Measurements from ENCODE around the gene HELZ.
"Not testable (repeated sequence)": the region's sequence is repeated elsewhere in the genome, so short reads cannot be mapped to it uniquely, and the experiment has no call there.

The HELZ gene

DNA sequence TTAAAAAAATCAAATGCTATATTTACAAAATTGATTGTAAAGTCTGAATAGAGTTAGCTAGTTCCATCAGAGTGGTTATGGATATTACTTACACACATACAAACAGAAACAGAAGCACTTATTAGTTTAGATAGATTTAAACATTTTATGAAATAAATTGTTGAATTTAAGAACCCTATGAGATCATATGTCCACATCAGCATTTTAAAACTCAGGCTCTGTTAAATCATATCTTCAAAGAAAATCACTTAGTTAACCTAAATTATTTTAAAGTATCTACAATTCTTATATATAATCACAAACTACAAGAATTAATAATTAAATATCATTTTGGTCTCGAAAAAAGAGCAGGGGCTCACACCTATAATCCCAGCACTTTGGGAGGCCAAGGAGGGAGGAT, 42.5 kb downstream of the HELZ start:
- Histone ChIP-seq H3K36me3 (ENCODE audit: insufficient read depth, low read length) (peaks cover 50% of the 10 kb centered on the region), H3K4me2 (ENCODE audit: low read length) (no peak overlapping the region), H3K27me3 (ENCODE audit: insufficient read depth, low read length) (no peaks in the 10 kb centered on the region), H3K9me3 (ENCODE audit: low read length) (no peaks in the 10 kb centered on the region), H3K9ac (ENCODE audit: low read length) (no peak overlapping the region), H3K9me2 (ENCODE audit: low read depth, low read length) (no peaks in the 10 kb centered on the region), H3K4me3 (ENCODE audit: low read depth, low read length, poor library complexity, severe bottlenecking) (no peak overlapping the region), H3K4me1 (ENCODE audit: insufficient read depth, low read length, severe bottlenecking) (no peaks in the 10 kb centered on the region), H3K27ac (ENCODE audit: low read depth, low read length, poor library complexity, severe bottlenecking) (no peak overlapping the region), H2AFZ (ENCODE audit: low read length) (no peak overlapping the region), H4K20me1 (ENCODE audit: insufficient read depth, low read length) (no peaks in the 10 kb centered on the region), H3F3A (ENCODE audit: insufficient read depth, low read length) (no peaks in the 10 kb centered on the region), H3K79me2 (ENCODE audit: insufficient read depth, low read length) (no peaks in the 10 kb centered on the region)
- no peak for TF ChIP-seq EZH2 (IDR thresholded peaks at IDR 0.05; ENCODE audit: borderline replicate concordance, low read length)
- TF ChIP-seq, protein P1, sequence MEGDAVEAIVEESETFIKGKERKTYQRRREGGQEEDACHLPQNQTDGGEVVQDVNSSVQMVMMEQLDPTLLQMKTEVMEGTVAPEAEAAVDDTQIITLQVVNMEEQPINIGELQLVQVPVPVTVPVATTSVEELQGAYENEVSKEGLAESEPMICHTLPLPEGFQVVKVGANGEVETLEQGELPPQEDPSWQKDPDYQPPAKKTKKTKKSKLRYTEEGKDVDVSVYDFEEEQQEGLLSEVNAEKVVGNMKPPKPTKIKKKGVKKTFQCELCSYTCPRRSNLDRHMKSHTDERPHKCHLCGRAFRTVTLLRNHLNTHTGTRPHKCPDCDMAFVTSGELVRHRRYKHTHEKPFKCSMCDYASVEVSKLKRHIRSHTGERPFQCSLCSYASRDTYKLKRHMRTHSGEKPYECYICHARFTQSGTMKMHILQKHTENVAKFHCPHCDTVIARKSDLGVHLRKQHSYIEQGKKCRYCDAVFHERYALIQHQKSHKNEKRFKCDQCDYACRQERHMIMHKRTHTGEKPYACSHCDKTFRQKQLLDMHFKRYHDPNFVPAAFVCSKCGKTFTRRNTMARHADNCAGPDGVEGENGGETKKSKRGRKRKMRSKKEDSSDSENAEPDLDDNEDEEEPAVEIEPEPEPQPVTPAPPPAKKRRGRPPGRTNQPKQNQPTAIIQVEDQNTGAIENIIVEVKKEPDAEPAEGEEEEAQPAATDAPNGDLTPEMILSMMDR (IDR thresholded peaks at IDR 0.05; ENCODE audit: low read length): no peak

DNA sequence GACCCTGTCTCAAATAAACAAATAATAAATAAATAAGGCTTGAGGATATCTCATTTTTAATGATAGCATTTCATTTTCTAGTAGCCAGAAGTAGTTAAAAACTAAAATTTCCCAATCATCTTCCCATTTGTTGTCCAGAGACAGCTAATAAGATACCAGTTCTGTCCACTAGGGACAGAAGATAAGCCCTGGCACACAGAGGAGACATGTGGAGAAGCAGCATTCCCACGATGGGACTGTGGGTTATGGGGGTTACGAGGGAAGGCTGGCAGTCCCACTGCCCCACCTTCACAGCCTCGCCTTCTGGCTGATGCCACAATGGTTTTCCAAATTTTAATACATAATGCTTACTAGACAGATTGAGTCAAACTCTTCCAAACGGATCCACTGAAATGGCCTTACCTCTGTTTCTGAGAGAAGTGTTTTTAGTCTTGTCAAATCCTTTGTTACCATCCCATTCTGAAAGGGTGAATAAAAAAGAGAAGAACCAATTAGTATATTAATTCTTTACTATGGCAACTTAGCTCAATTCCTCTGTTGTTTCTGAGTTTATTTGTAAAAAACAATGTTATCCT, 44.2 kb downstream of the HELZ start:
- Histone ChIP-seq H2AFZ (ENCODE audit: low read length) (no peak overlapping the region), H3K9me2 (ENCODE audit: low read depth, low read length) (no peaks in the 10 kb centered on the region), H3K4me3 (ENCODE audit: low read depth, low read length, poor library complexity, severe bottlenecking) (no peak overlapping the region), H3K36me3 (ENCODE audit: insufficient read depth, low read length) (peaks cover 65% of the 10 kb centered on the region), H3K9ac (ENCODE audit: low read length) (no peak overlapping the region), H3K9me3 (ENCODE audit: low read length) (no peaks in the 10 kb centered on the region), H3K27me3 (ENCODE audit: insufficient read depth, low read length) (no peaks in the 10 kb centered on the region), H3K4me1 (ENCODE audit: insufficient read depth, low read length, severe bottlenecking) (no peaks in the 10 kb centered on the region), H3K27ac (ENCODE audit: low read depth, low read length, poor library complexity, severe bottlenecking) (no peak overlapping the region), H3K79me2 (ENCODE audit: insufficient read depth, low read length) (no peaks in the 10 kb centered on the region), H3F3A (ENCODE audit: insufficient read depth, low read length) (no peaks in the 10 kb centered on the region), H4K20me1 (ENCODE audit: insufficient read depth, low read length) (no peaks in the 10 kb centered on the region), H3K4me2 (ENCODE audit: low read length) (no peak overlapping the region)
- TF ChIP-seq EZH2 (IDR thresholded peaks at IDR 0.05; ENCODE audit: borderline replicate concordance, low read length): no peak
- TF ChIP-seq, protein P1 (IDR thresholded peaks at IDR 0.05; ENCODE audit: low read length): peak; percentile 41; the same call in 1 of the 2 replicates

DNA sequence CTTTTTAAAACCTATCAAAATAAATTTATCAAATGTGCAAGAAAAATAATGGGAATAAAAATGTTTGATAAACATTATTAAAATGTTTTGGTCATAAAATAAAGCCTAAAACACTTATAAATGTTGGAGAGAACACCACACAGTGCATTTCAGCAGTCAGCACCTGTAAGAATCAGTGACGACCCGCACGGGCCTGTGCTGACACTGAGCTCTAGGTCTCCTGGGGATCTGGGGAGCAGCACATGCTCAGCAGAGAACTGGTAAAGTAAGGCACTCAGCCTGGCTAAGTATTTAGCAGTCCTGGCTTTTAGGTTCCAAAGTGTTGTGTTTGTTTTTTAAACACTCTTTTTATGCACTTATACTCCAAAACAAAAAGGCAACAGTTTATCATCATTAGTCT, 46.9 kb downstream of the HELZ start:
- Histone ChIP-seq H3K4me2 (ENCODE audit: low read length) (no peak overlapping the region), H3K4me3 (ENCODE audit: low read depth, low read length, poor library complexity, severe bottlenecking) (no peak overlapping the region), H3K79me2 (ENCODE audit: insufficient read depth, low read length) (no peaks in the 10 kb centered on the region), H2AFZ (ENCODE audit: low read length) (no peak overlapping the region), H3K4me1 (ENCODE audit: insufficient read depth, low read length, severe bottlenecking) (no peaks in the 10 kb centered on the region), H3K9me2 (ENCODE audit: low read depth, low read length) (no peaks in the 10 kb centered on the region), H3F3A (ENCODE audit: insufficient read depth, low read length) (no peaks in the 10 kb centered on the region), H4K20me1 (ENCODE audit: insufficient read depth, low read length) (no peaks in the 10 kb centered on the region), H3K27ac (ENCODE audit: low read depth, low read length, poor library complexity, severe bottlenecking) (no peak overlapping the region), H3K9ac (ENCODE audit: low read length) (no peak overlapping the region), H3K36me3 (ENCODE audit: insufficient read depth, low read length) (peaks cover 82% of the 10 kb centered on the region), H3K27me3 (ENCODE audit: insufficient read depth, low read length) (no peaks in the 10 kb centered on the region), H3K9me3 (ENCODE audit: low read length) (no peaks in the 10 kb centered on the region)
- no peak for TF ChIP-seq EZH2 (IDR thresholded peaks at IDR 0.05; ENCODE audit: borderline replicate concordance, low read length)
- TF ChIP-seq, protein P1 (IDR thresholded peaks at IDR 0.05; ENCODE audit: low read length): no peak

DNA sequence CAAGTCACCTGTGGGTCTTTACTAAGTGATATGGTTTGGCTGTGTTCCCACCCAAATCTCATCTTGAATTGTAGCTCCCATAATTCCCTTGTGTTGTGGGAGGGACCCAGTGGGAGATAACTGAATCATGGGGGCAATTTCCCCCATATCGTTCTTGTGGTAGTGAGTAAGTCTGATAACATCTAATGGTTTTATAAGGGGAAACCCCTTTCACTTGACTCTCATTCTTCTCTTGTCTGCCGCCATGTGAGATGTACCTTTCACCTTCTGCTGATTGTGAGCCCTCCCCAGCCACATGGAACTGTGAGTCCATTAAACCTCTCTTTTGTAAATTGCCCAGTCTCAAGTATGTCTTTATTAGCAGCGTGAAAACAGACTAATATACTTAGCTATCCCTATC, 48.0 kb downstream of the HELZ start:
- not testable (repeated sequence) for H3K4me2 ChIP-seq (ENCODE audit: low read length); H3K4me1 ChIP-seq (ENCODE audit: insufficient read depth, low read length, severe bottlenecking); H2AFZ ChIP-seq (ENCODE audit: low read length); H4K20me1 ChIP-seq (ENCODE audit: insufficient read depth, low read length); H3F3A ChIP-seq (ENCODE audit: insufficient read depth, low read length); H3K9me3 ChIP-seq (ENCODE audit: low read length); H3K27ac ChIP-seq (ENCODE audit: low read depth, low read length, poor library complexity, severe bottlenecking); H3K9me2 ChIP-seq (ENCODE audit: low read depth, low read length); H3K79me2 ChIP-seq (ENCODE audit: insufficient read depth, low read length); H3K27me3 ChIP-seq (ENCODE audit: insufficient read depth, low read length); H3K4me3 ChIP-seq (ENCODE audit: low read depth, low read length, poor library complexity, severe bottlenecking); H3K9ac ChIP-seq (ENCODE audit: low read length)
- H3K36me3 ChIP-seq (ENCODE audit: insufficient read depth, low read length): peaks cover 73% of the 10 kb centered on the region

All from OCI-LY1 (cell line).